AG10803 (cell line): ENCODE data around the gene TIMP4.

Source experiments
- DNase-seq: peaks from one replicate; pipeline ENCODE4 v3.0.0; 2010; ENCODE audit warnings: low read depth
- H3K4me3 ChIP-seq: 2 replicates; pipeline ENCODE4 v1.5.1; 2011; ENCODE audit warnings: mild to moderate bottlenecking, low read length, control low read depth
- TF ChIP-seq, protein P1 (sequence below): conservative IDR thresholded peaks from 2 replicates; pipeline ENCODE4 v1.5.1; 2011; ENCODE audit warnings: mild to moderate bottlenecking, low read length, control low read depth, inconsistent platforms

The TIMP4 gene

DNA sequence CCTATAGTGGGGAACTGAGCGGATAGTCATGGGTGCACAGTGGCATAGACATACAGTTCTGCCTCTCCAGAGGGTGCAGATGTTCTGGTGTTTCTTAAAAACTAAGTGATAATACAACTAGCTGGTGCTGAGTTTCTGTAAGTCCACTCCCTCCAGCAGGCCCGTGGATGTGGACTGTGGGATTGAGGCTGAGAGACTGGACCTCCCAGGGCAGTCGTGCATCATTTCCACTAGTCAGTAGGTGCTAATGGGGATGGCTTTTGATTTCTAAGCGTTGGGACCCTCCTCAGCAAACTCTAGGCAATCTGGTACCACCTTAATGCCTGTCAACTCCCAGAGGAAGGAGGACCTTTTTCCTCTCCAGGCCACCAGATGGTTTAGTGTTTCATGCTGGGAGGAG lies 27.3 kb upstream of the TIMP4 start:
- TF ChIP-seq, protein P1, sequence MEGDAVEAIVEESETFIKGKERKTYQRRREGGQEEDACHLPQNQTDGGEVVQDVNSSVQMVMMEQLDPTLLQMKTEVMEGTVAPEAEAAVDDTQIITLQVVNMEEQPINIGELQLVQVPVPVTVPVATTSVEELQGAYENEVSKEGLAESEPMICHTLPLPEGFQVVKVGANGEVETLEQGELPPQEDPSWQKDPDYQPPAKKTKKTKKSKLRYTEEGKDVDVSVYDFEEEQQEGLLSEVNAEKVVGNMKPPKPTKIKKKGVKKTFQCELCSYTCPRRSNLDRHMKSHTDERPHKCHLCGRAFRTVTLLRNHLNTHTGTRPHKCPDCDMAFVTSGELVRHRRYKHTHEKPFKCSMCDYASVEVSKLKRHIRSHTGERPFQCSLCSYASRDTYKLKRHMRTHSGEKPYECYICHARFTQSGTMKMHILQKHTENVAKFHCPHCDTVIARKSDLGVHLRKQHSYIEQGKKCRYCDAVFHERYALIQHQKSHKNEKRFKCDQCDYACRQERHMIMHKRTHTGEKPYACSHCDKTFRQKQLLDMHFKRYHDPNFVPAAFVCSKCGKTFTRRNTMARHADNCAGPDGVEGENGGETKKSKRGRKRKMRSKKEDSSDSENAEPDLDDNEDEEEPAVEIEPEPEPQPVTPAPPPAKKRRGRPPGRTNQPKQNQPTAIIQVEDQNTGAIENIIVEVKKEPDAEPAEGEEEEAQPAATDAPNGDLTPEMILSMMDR, result no peak
- DNase-seq, result no peak
- no peak overlapping the region for H3K4me3 ChIP-seq

DNA sequence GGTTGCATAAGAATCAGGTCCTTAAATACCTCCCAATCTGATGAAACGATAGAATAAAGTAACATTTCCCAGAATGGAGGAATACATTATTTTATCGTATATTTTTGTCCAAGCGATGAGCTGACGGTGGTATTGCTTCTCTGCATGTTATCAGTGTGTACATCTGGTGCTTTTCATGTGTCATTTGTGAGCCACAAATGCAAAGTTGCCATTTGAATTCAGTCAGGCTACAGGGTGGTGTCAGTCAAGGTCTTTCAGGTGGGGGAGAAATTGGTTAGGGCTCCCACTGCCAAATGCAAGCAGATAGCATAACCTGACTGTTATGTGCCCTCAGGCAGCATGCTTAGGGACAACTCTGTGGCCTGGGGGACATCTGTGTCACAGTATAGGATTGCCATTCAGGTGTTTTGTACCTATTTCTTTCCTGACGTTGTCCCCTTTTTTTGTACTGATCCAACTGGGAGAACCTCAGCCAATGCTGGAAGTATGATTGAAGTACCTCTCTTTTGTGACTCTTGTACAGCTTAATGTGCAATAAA lies 26.5 kb upstream of the TIMP4 start:
- H3K4me3 ChIP-seq, result no peak overlapping the region
- TF ChIP-seq, protein P1, result no peak
- no peak for DNase-seq

DNA sequence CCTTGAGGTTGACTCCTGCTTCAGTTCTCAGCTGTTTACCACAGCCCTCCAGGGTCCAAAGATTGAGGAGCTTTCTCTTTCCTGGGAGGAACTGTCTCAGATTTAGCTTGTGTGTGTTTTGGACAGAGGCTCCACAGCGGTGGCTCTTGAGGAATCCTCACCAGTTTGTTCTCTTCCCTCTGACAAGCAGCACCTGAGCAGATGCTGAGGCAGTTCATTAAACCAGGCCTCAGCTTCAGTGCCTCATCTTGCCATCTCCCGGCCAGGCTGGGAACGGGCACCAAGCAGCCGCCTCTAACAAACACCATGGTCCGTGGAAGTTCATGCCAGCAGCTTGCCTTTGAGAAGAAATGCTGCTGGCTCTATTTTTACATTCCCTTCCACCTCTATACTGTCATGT lies 25.8 kb upstream of the TIMP4 start:
- H3K4me3 ChIP-seq, result no peak overlapping the region
- DNase-seq, result no peak
- TF ChIP-seq, protein P1, result no peak

DNA sequence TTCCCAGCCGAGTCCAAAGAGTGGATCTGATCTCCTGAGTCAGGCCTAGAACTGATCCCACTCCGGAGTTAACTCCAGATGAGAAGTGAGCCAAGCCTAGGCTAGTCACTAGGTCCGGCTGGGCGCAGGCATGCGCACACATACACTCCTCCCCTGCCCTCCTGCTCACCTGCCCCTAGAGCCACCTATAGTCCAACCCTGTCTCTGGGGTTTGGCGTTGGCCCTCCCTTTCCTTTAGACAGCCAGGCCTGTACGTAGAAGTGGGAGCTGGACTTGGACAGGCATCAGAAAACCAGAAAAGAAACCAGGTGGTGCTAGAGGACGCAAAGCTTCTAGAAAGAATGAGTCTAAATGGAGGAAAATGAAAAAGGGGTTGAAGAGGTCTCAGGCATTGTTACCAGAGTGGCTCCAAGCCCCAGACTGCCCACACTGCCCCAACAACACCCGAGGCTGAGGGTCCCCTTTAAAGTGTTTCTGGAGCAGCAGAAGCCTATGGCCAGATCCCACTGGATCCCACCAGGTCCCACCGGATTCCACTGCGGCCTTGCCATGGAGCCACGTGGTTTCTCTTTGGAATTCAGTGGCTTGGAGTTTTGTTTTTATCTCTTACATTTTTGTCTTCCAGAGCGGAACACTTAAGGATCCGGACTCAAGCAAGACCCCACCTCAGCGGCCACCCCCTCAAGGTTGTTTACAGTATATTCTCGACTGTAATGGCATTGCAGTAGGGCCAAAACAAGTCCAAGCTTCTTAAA lies 24.2 kb upstream of the TIMP4 start:
- no peak for DNase-seq
- TF ChIP-seq, protein P1, result no peak

DNA sequence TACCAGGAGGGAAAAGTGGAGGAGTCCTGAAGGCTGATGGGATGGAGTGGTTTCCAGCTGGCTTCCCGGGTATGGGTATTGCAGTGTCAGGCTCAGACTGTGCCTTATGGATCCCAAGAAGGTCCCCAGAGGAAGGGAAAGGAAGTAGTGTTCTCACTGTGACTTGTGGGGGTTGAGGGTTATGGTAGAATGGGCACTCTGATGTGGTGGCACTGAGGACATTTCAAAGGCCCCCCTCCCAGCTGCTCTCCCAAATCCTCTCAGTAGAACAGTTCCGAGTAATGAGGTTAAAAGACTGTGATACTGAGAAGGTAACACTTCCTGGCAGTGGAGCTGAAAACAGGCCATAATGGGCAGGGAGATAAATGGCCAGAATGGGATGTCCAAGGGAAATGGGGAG lies 23.1 kb upstream of the TIMP4 start:
- no peak overlapping the region for H3K4me3 ChIP-seq
- no peak for DNase-seq
- TF ChIP-seq, protein P1, result no peak

More for the DNA sequence above, 24.2 kb upstream of the TIMP4 start:
- no peak overlapping the region for H3K4me3 ChIP-seq

DNA sequence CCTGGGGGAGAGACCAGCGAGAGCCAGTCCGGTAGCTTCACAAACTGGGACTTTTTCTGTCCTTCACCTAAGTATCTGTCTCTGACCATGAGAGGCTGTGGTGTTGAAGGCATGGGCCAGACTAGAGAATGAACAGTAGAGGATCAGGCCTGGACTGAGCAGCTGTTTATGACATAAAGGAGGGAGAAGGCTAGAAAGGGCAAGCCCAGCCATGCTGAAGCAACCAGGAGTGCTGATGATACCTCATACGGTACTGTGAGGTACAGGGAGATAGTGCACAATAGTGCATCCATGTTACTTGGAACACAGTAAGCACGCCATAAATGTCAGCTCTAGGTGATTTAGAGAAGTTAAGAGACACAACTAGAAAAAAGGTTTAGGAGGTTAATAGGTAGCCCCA lies 22.6 kb upstream of the TIMP4 start:
- H3K4me3 ChIP-seq, result no peak overlapping the region
- TF ChIP-seq, protein P1, result no peak
- DNase-seq, result no peak

DNA sequence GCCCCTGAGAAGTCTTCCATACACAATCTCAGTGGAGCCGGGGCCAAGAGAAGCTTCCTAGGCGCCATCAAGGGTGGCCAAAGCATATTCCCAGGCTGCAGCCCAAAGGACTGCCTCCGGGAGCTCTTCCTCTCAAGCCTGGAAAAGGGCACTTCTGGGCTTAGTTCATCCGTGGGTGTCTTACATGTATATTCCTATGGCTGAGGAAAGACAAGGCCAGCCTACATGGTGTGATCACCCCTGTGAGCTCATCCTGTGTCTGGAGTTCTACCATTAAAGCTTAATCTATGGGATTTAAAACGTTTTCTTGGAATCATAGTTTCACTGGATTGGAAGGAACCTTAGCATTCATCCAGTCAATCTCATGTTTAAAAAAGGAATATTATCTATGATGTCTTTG lies 21.9 kb upstream of the TIMP4 start:
- TF ChIP-seq, protein P1, result no peak
- DNase-seq, result no peak
- H3K4me3 ChIP-seq, result no peak overlapping the region
